ENCODE data around the gene CYLD.

The CYLD gene

GRCh38 chr16:50821586-50821985, 79.7 kb downstream of the CYLD start:
- peak; percentile 53 for DNase-seq

GRCh38 chr16:50822671-50823070, 80.8 kb downstream of the CYLD start:
- DNase-seq: no peak

GRCh38 chr16:50826797-50827316, 85.0 kb downstream of the CYLD start:
- no peak for DNase-seq

GRCh38 chr16:50828164-50828702, 86.3 kb downstream of the CYLD start:
- DNase-seq: no peak

GRCh38 chr16:50830698-50831097, 88.8 kb downstream of the CYLD start:
- DNase-seq: no peak

GRCh38 chr16:50831751-50832150, 89.9 kb downstream of the CYLD start:
- no peak for DNase-seq

GRCh38 chr16:50833929-50834328, 92.0 kb downstream of the CYLD start:
- DNase-seq: no peak

GRCh38 chr16:50834701-50835100, 92.8 kb downstream of the CYLD start:
- no peak for DNase-seq

GRCh38 chr16:50835358-50836060, 93.6 kb downstream of the CYLD start:
- DNase-seq: no peak

GRCh38 chr16:50836121-50836621, 94.3 kb downstream of the CYLD start:
- no peak for DNase-seq

GRCh38 chr16:50837324-50837723, 95.4 kb downstream of the CYLD start:
- DNase-seq: no peak

GRCh38 chr16:50838165-50838564, 96.3 kb downstream of the CYLD start:
- no peak for DNase-seq

- no peak for DNase-seq
Measured at GRCh38 chr16:50838885-50839284, 97.0 kb downstream of the CYLD start.

- no peak for DNase-seq
Measured at GRCh38 chr16:50839356-50839755, 97.5 kb downstream of the CYLD start.

- DNase-seq: no peak
Measured at GRCh38 chr16:50839920-50840729, 98.2 kb downstream of the CYLD start.

- DNase-seq: no peak
Measured at GRCh38 chr16:50841081-50841886, 99.4 kb downstream of the CYLD start.

GRCh38 chr16:50842013-50842505, 100.2 kb downstream of the CYLD start:
- no peak for DNase-seq

GRCh38 chr16:50842589-50842988, 100.7 kb downstream of the CYLD start:
- no peak for DNase-seq

GRCh38 chr16:50844840-50845239, 103.0 kb downstream of the CYLD start:
- DNase-seq: no peak

- DNase-seq: no peak
Measured at GRCh38 chr16:50845296-50845695, 103.4 kb downstream of the CYLD start.

- no peak for DNase-seq
Measured at GRCh38 chr16:50846511-50846910, 104.6 kb downstream of the CYLD start.

GRCh38 chr16:50847166-50847565, 105.3 kb downstream of the CYLD start:
- DNase-seq: no peak
